Spleen (tissue), 11 donors: Measurements from ENCODE around the gene XPO4. TPM values are rescaled to one million over a fixed set of nuclear protein-coding genes. Genes with fewer than 3 reads are reported as not detected.
"Not testable (repeated sequence)": the region's sequence is repeated elsewhere in the genome, so short reads cannot be mapped to it uniquely, and the experiment has no call there.

Source experiments
- DNase-seq: peaks from one replicate; pipeline ENCODE4 v3.0.0-alpha.2; 2020
- H3K27ac ChIP-seq, 8 donors: fragments of 200-600 bp; sonication (generic) in 7 of 8; 1 replicate in 4 of 8; 2 replicates in 4 of 8; pipeline versions ENCODE4 v1.5.0 to v1.8.0; 2016 to 2021; ENCODE audit warnings: inconsistent platforms in 4 of 8, mild to moderate bottlenecking in 4 of 8, moderate library complexity in 1 of 8
- H3K27me3 ChIP-seq, 7 donors: fragments of 200-600 bp; sonication (generic) in 6 of 7; replicated peaks in 1 of 7; 1 replicate in 4 of 7; 2 replicates in 3 of 7; pipeline versions ENCODE4 v1.5.0 to v1.8.0; 2016 to 2021; ENCODE audit warnings: inconsistent platforms in 3 of 7, mild to moderate bottlenecking in 1 of 7
- H3K36me3 ChIP-seq, 6 donors: fragments of 200-600 bp; sonication (generic) in 5 of 6; 1 replicate in 4 of 6; 2 replicates in 2 of 6; pipeline versions ENCODE4 v1.5.0 to v1.8.0; 2016 to 2021; ENCODE audit warnings: inconsistent platforms in 2 of 6
- H3K4me1 ChIP-seq, 6 donors: fragments of 200-600 bp; sonication (generic) in 5 of 6; 1 replicate in 3 of 6; 2 replicates in 3 of 6; pipeline versions ENCODE4 v1.5.0 to v1.8.0; 2016 to 2021; ENCODE audit warnings: inconsistent platforms in 3 of 6
- H3K4me3 ChIP-seq, 8 donors: fragments of 200-600 bp; sonication (generic) in 7 of 8; 1 replicate in 4 of 8; 2 replicates in 4 of 8; pipeline versions ENCODE4 v1.5.0 to v1.8.0; 2016 to 2021; ENCODE audit warnings: inconsistent platforms in 4 of 8, mild to moderate bottlenecking in 4 of 8, moderate library complexity in 2 of 8
- H3K9me3 ChIP-seq, 8 donors: fragments of 200-600 bp; sonication (generic) in 7 of 8; 1 replicate in 4 of 8; 2 replicates in 4 of 8; pipeline versions ENCODE4 v1.5.0 to v1.8.0; 2016 to 2021; ENCODE audit warnings: inconsistent platforms in 4 of 8
- POLR2A ChIP-seq, 3 donors: fragments of 450-650 bp; IDR thresholded peaks; one replicate each; pipeline ENCODE4 v1.5.1; 2017; ENCODE audit warnings: antibody characterized with exemption in 3 of 3, mild to moderate bottlenecking in 1 of 3
- POLR2AphosphoS5 ChIP-seq, 3 donors: sonication (generic); formaldehyde crosslinking; IDR thresholded peaks; one replicate each; pipeline ENCODE4 v1.5.1; 2017; ENCODE audit warnings: antibody characterized with exemption in 3 of 3
- WGBS, 5 donors: extraction: QIAGEN DNeasy Blood & Tissue Kit in 3 of 5; methylation state at CpG; one replicate each; pipeline versions ENCODE4 v1.1.5 to v1.1.7; 2013 to 2018; 5-methylcytosine and 5-hydroxymethylcytosine counted together
- intact Hi-C: fragments of 100-400 bp; cut with DNase I; formaldehyde crosslinking; loops from one replicate; pipeline ENCODE4 v1.15.0; 2023; ENCODE audit warnings: low total_unique reads
- polyA plus RNA-seq, 3 donors: library from polyadenylated mRNA; stranded (reverse); fragments of 200-250 nt; gene quantifications; one replicate each; pipeline ENCODE4 v1.2.1, GENCODE V29; 2013
- total RNA-seq, 7 donors: library from RNA; depleted of rRNA in 3 of 7; stranded (reverse); fragments of >200 nt in 3 of 7; fragmentation: NEBNext Ultra II Directional in 4 of 7; extraction: Animal tissue kit (Norgen Biotek cat#: 25700) in 4 of 7; gene quantifications; one replicate each; pipeline versions ENCODE4 v1.1.0 to v1.2.1, GENCODE V29; 2016 to 2021
- TF ChIP-seq, protein P1 (sequence below), 11 experiments: fragments of 200-600 bp in 7 of 11; fragments of 450-650 bp in 4 of 11; sonication (generic) in 4 of 11; IDR thresholded peaks in 8 of 11; conservative IDR thresholded peaks in 3 of 11; 1 replicate in 7 of 11; 2 replicates in 4 of 11; pipeline versions ENCODE4 v1.4.0 to v1.8.0; 2016 to 2021; ENCODE audit warnings: antibody characterized with exemption in 11 of 11, inconsistent platforms in 4 of 11, mild to moderate bottlenecking in 1 of 11
- donor health status: healthy with polysubstance abuse.
- donor health status: DM: no; HTN: no; CAD: no; lungs with moderate emphysema.
- donor health status: DM: no; HTN: no; CAD: no.
- donor health status: Bipolar disorder and iron deficiency.
- donor health status: healthy.
- donor health status: DM: no; HTN: no; CAD: no.
- donor health status: DM: yes; HTN: yes; CAD: no.

XPO4 gene
- total and polyA plus RNA-seq, 10 donors = 3.1 to 23.1 (median 17.5) TPM

GRCh38 chr13:20940083-20940482 lies 37.5 kb upstream of the XPO4 start:
- Histone ChIP-seq H3K27ac (no peak overlapping the region), H3K27me3 (peaks cover 0 to 9% (median 0%) of the 10 kb centered on the region in 7 donors), H3K4me1 (peaks cover 0 to 10% (median 6%) of the 10 kb centered on the region in 6 donors), H3K9me3 (no peaks in the 10 kb centered on the region), H3K36me3 (no peaks in the 10 kb centered on the region), H3K4me3 (no peak overlapping the region)
- 76 to 85% (median 82%) methylated on average over 3 of the region's 3 CpGs for WGBS, 5 donors
- intact Hi-C loops = no loop called here
- no peak for DNase-seq
- no peak for TF ChIP-seq POLR2A (IDR thresholded peaks at IDR 0.05)
- no peak for TF ChIP-seq POLR2AphosphoS5 (IDR thresholded peaks at IDR 0.05)
- TF ChIP-seq, protein P1, sequence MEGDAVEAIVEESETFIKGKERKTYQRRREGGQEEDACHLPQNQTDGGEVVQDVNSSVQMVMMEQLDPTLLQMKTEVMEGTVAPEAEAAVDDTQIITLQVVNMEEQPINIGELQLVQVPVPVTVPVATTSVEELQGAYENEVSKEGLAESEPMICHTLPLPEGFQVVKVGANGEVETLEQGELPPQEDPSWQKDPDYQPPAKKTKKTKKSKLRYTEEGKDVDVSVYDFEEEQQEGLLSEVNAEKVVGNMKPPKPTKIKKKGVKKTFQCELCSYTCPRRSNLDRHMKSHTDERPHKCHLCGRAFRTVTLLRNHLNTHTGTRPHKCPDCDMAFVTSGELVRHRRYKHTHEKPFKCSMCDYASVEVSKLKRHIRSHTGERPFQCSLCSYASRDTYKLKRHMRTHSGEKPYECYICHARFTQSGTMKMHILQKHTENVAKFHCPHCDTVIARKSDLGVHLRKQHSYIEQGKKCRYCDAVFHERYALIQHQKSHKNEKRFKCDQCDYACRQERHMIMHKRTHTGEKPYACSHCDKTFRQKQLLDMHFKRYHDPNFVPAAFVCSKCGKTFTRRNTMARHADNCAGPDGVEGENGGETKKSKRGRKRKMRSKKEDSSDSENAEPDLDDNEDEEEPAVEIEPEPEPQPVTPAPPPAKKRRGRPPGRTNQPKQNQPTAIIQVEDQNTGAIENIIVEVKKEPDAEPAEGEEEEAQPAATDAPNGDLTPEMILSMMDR (IDR thresholded peaks at IDR 0.05 in 8 of 11, conservative IDR thresholded peaks at IDR 0.05 in 3 of 11) = no peak

DNA sequence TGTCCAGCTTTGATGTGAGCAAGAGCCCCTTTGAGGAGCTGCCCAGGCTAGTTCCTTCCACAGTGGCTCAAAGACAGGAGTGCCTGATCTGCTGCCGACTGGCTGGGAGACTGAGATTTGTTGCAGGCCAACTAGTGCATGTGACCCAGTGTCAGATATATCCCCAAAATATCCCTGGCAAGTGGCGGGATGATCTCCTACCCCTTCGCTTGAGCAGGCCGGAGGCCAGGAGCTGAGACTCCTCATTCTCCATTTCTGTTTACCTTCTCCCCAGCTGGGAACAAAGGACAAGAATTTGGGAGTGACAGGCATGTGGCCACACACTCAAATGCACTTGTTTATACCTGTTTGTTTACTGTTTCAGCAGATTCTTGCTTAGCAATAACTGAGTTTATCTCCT lies 37.1 kb upstream of the XPO4 start:
- intact Hi-C loops = no loop called here
- Histone ChIP-seq H3K4me3 (no peak overlapping the region), H3K36me3 (no peaks in the 10 kb centered on the region), H3K27me3 (peaks cover 0 to 8% (median 0%) of the 10 kb centered on the region in 7 donors), H3K9me3 (no peaks in the 10 kb centered on the region), H3K4me1 (peaks cover 0 to 10% (median 6%) of the 10 kb centered on the region in 6 donors), H3K27ac (no peak overlapping the region)
- TF ChIP-seq POLR2AphosphoS5 (IDR thresholded peaks at IDR 0.05) (no peak), POLR2A (IDR thresholded peaks at IDR 0.05) (no peak)
- TF ChIP-seq, protein P1 (IDR thresholded peaks at IDR 0.05 in 8 of 11, conservative IDR thresholded peaks at IDR 0.05 in 3 of 11) = no peak
- no peak for DNase-seq
- 74 to 93% (median 88%) methylated on average over 2 to 4 of the region's 4 CpGs for WGBS, 5 donors

DNA sequence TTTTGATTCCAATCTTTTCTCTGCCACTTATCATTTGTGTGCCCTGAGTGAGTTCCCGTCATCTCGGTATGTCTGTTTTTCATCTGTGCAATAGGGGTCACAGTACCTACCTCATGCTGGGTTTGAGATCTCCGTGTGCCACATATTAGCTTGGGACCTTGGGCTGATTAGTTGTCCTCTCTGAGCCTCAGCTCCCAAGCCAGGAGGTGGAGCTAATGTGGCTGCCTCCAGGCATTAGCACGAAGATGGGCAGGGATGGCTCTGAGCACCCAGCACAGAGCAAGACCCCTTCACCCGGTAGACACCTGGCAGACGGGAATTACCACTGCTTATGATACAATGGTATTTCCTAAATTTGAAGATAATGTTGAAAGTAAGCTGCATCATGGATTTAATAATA lies 35.8 kb upstream of the XPO4 start:
- Histone ChIP-seq H3K27ac (no peak overlapping the region), H3K27me3 (peaks cover 0 to 7% (median 0%) of the 10 kb centered on the region in 7 donors), H3K4me1 (peaks cover 0 to 5% (median 2%) of the 10 kb centered on the region in 6 donors), H3K36me3 (no peaks in the 10 kb centered on the region), H3K9me3 (no peaks in the 10 kb centered on the region), H3K4me3 (no peak overlapping the region)
- intact Hi-C loops = no loop called here
- DNase-seq = no peak
- TF ChIP-seq POLR2A (IDR thresholded peaks at IDR 0.05) (no peak), POLR2AphosphoS5 (IDR thresholded peaks at IDR 0.05) (no peak)
- TF ChIP-seq, protein P1 (IDR thresholded peaks at IDR 0.05 in 8 of 11, conservative IDR thresholded peaks at IDR 0.05 in 3 of 11) = no peak
- WGBS, 5 donors = 76 to 89% (median 86%) methylated on average over 6 of the region's 6 CpGs

DNA sequence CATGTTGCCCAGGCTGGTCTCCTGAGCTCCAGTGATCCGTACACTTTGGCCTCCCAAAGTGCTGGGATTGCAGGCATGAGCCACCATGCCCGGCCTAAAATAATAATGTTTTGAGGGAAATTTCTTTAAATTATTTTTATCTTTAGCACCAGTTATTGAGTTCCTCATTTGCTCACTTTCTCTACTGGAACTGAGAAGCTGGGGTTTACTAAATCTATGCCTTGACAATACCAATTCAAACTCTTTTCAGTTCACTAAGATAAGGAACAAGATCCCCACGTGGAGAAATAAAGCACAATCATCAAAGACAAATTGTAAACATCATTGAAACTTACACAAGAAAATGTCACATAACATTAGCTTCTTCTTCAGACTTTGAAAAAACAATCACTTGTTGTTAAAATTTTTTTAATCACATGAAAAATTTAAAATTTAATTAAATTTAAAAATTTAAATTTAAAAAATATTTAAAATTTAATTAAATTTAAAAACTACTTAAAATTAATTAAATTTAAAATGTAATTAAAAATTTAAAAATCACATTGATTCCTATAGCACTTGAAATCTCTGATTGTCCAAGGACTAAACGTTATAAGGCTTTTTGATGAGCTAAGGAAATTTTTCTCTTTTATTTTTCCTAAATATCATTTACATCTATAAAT lies 25.2 kb upstream of the XPO4 start:
- Histone ChIP-seq H3K36me3 (no peaks in the 10 kb centered on the region), H3K9me3 (no peaks in the 10 kb centered on the region), H3K27ac (no peak overlapping the region), H3K4me1 (no peaks in the 10 kb centered on the region), H3K4me3 (no peak overlapping the region), H3K27me3 (no peaks in the 10 kb centered on the region)
- no peak for DNase-seq
- WGBS, 5 donors = 57 to 75% (median 62%) methylated on average over 4 of the region's 4 CpGs
- intact Hi-C loops = loop anchor here (10.0 kb wide), 2 partner anchors 213 to 733 kb away; partner anchors contain the start of gene GJB2
- TF ChIP-seq, protein P1 (IDR thresholded peaks at IDR 0.05 in 8 of 11, conservative IDR thresholded peaks at IDR 0.05 in 3 of 11) = no peak
- TF ChIP-seq POLR2AphosphoS5 (IDR thresholded peaks at IDR 0.05) = no peak

DNA sequence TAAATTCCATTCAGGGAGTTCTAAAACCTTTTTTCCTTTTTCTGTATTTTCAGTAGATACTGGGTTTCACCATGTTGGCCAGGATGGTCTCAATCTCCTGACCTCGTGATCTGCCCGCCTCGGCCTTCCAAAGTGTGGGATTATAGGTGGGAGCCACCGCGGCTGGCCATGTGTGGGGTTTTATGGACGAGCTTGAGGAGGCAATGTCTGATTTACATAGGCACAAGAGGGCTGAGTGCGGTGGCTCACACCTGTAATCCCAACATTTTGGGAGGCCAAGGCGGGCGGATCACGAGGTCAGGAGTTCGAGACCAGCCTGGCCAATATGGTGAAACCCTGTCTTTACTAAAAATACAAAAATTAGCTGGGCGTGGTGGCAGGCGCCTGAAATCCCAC lies 22.8 kb upstream of the XPO4 start:
- H3K27me3 ChIP-seq, H3K9me3 ChIP-seq, H3K36me3 ChIP-seq, H3K27ac ChIP-seq, H3K4me3 ChIP-seq, H3K4me1 ChIP-seq: not testable (repeated sequence)
- 60 to 89% (median 78%) methylated on average over 11 to 13 of the region's 13 CpGs for WGBS, 5 donors
- peak; percentile 25 for DNase-seq
- intact Hi-C loops = loop anchor here (10.0 kb wide), 2 partner anchors 211 to 731 kb away; partner anchors contain the start of gene GJB2
